ENCODE measurements around the gene ZNF784. TPM values are rescaled to one million over a fixed set of nuclear protein-coding genes. Genes with fewer than 3 reads are reported as not detected.

Gene ZNF784
- total and polyA plus RNA-seq, 9 donors, result 5.3 to 9.8 (median 8.5) TPM

- no peaks in the 10 kb centered on the region for H3K9me3 ChIP-seq (replicated peaks; ENCODE audit: control insufficient read depth, low read depth, low read length)
- WGBS (ENCODE audit: insufficient coverage), result 58% methylated on average over 11 of the region's 18 CpGs
- no peak overlapping the region for H3K27ac ChIP-seq (ENCODE audit: low read length)
- H3K36me3 ChIP-seq (ENCODE audit: control insufficient read depth, insufficient read depth, low read length), result peaks cover 49% of the 10 kb centered on the region
- no peak overlapping the region for H3K4me3 ChIP-seq (ENCODE audit: low read length)
- peak; percentile 30 for DNase-seq
- H3K27me3 ChIP-seq (ENCODE audit: control insufficient read depth, insufficient read depth, low read length), result no peaks in the 10 kb centered on the region
- H3K4me1 ChIP-seq (ENCODE audit: control insufficient read depth, insufficient read depth, low read length), result peaks cover 28% of the 10 kb centered on the region
Observed at GRCh38 chr19:55656988-55657747, 32.8 kb upstream of the ZNF784 start.

- Histone ChIP-seq H3K4me3 (ENCODE audit: low read length) (peak overlapping the region; percentile 96), H3K27me3 (ENCODE audit: control insufficient read depth, insufficient read depth, low read length) (no peaks in the 10 kb centered on the region), H3K9me3 (replicated peaks; ENCODE audit: control insufficient read depth, low read depth, low read length) (no peaks in the 10 kb centered on the region), H3K36me3 (ENCODE audit: control insufficient read depth, insufficient read depth, low read length) (peaks cover 47% of the 10 kb centered on the region), H3K4me1 (ENCODE audit: control insufficient read depth, insufficient read depth, low read length) (peaks cover 28% of the 10 kb centered on the region), H3K27ac (ENCODE audit: low read length) (no peak overlapping the region)
- 63% methylated on average over 4 of the region's 7 CpGs for WGBS (ENCODE audit: insufficient coverage)
- DNase-seq, result no peak
Observed at GRCh38 chr19:55656552-55656951, 32.2 kb upstream of the ZNF784 start.

GRCh38 chr19:55655648-55656040 is 31.3 kb upstream of the ZNF784 start:
- H3K27ac ChIP-seq (ENCODE audit: low read length), result peak overlapping the region; percentile 100
- no peak for DNase-seq
- H3K4me3 ChIP-seq (ENCODE audit: low read length), result peak overlapping the region; percentile 96
- H3K36me3 ChIP-seq (ENCODE audit: control insufficient read depth, insufficient read depth, low read length), result peaks cover 43% of the 10 kb centered on the region
- H3K27me3 ChIP-seq (ENCODE audit: control insufficient read depth, insufficient read depth, low read length), result no peaks in the 10 kb centered on the region
- 0% methylated on average over 12 of the region's 19 CpGs for WGBS (ENCODE audit: insufficient coverage)
- peaks cover 28% of the 10 kb centered on the region for H3K4me1 ChIP-seq (ENCODE audit: control insufficient read depth, insufficient read depth, low read length)
- H3K9me3 ChIP-seq (replicated peaks; ENCODE audit: control insufficient read depth, low read depth, low read length), result no peaks in the 10 kb centered on the region

GRCh38 chr19:55654868-55655647 is 30.7 kb upstream of the ZNF784 start, which contains the start of gene U2AF2:
U2AF2 (plus strand) TSS chr19:55655035; CDS start chr19:55655105, 70 bp downstream.
- H3K36me3 ChIP-seq (ENCODE audit: control insufficient read depth, insufficient read depth, low read length), result peaks cover 43% of the 10 kb centered on the region
- 1% methylated on average over 70 of the region's 95 CpGs for WGBS (ENCODE audit: insufficient coverage)
- peaks cover 28% of the 10 kb centered on the region for H3K4me1 ChIP-seq (ENCODE audit: control insufficient read depth, insufficient read depth, low read length)
- peak within 1 kb of the TSS; percentile 100 for H3K27ac ChIP-seq (ENCODE audit: low read length)
- no peaks in the 10 kb centered on the region for H3K9me3 ChIP-seq (replicated peaks; ENCODE audit: control insufficient read depth, low read depth, low read length)
- H3K27me3 ChIP-seq (ENCODE audit: control insufficient read depth, insufficient read depth, low read length), result no peaks in the 10 kb centered on the region
- peak; percentile 98 for DNase-seq
- H3K4me3 ChIP-seq (ENCODE audit: low read length), result peak within 1 kb of the TSS; percentile 96

GRCh38 chr19:55654323-55654867 is 30.0 kb upstream of the ZNF784 start:
- no peaks in the 10 kb centered on the region for H3K27me3 ChIP-seq (ENCODE audit: control insufficient read depth, insufficient read depth, low read length)
- H3K36me3 ChIP-seq (ENCODE audit: control insufficient read depth, insufficient read depth, low read length), result peaks cover 39% of the 10 kb centered on the region
- H3K4me1 ChIP-seq (ENCODE audit: control insufficient read depth, insufficient read depth, low read length), result peaks cover 33% of the 10 kb centered on the region
- DNase-seq, result peak; percentile 100
- under 1% methylated on average over 43 of the region's 52 CpGs for WGBS (ENCODE audit: insufficient coverage)
- peak overlapping the region; percentile 96 for H3K4me3 ChIP-seq (ENCODE audit: low read length)
- H3K27ac ChIP-seq (ENCODE audit: low read length), result peak overlapping the region; percentile 100
- H3K9me3 ChIP-seq (replicated peaks; ENCODE audit: control insufficient read depth, low read depth, low read length), result no peaks in the 10 kb centered on the region

- H3K9me3 ChIP-seq (replicated peaks; ENCODE audit: control insufficient read depth, low read depth, low read length), result no peaks in the 10 kb centered on the region
- DNase-seq, result peak; percentile 100
- H3K4me1 ChIP-seq (ENCODE audit: control insufficient read depth, insufficient read depth, low read length), result peaks cover 38% of the 10 kb centered on the region
- whole genome bisulfite sequencing (ENCODE audit: insufficient coverage), result under 1% methylated on average over 55 of the region's 57 CpGs
- peak overlapping the region; percentile 100 for H3K27ac ChIP-seq (ENCODE audit: low read length)
- H3K36me3 ChIP-seq (ENCODE audit: control insufficient read depth, insufficient read depth, low read length), result peaks cover 32% of the 10 kb centered on the region
- H3K4me3 ChIP-seq (ENCODE audit: low read length), result peak overlapping the region; percentile 96
- no peaks in the 10 kb centered on the region for H3K27me3 ChIP-seq (ENCODE audit: control insufficient read depth, insufficient read depth, low read length)
Observed at GRCh38 chr19:55653651-55654322, 29.4 kb upstream of the ZNF784 start.

GRCh38 chr19:55652311-55653128 is 28.2 kb upstream of the ZNF784 start:
- Histone ChIP-seq H3K4me3 (ENCODE audit: low read length) (no peak overlapping the region), H3K4me1 (ENCODE audit: control insufficient read depth, insufficient read depth, low read length) (peaks cover 40% of the 10 kb centered on the region), H3K27me3 (ENCODE audit: control insufficient read depth, insufficient read depth, low read length) (no peaks in the 10 kb centered on the region), H3K36me3 (ENCODE audit: control insufficient read depth, insufficient read depth, low read length) (peaks cover 27% of the 10 kb centered on the region), H3K9me3 (replicated peaks; ENCODE audit: control insufficient read depth, low read depth, low read length) (no peaks in the 10 kb centered on the region), H3K27ac (ENCODE audit: low read length) (peak overlapping the region; percentile 100)
- 52% methylated on average over 61 of the region's 71 CpGs for WGBS (ENCODE audit: insufficient coverage)
- DNase-seq, result peak; percentile 56

GRCh38 chr19:55651236-55651635 is 26.9 kb upstream of the ZNF784 start:
- no peak overlapping the region for H3K4me3 ChIP-seq (ENCODE audit: low read length)
- 78% methylated on average over 9 of the region's 18 CpGs for whole genome bisulfite sequencing (ENCODE audit: insufficient coverage)
- peaks cover 34% of the 10 kb centered on the region for H3K4me1 ChIP-seq (ENCODE audit: control insufficient read depth, insufficient read depth, low read length)
- no peaks in the 10 kb centered on the region for H3K27me3 ChIP-seq (ENCODE audit: control insufficient read depth, insufficient read depth, low read length)
- H3K9me3 ChIP-seq (replicated peaks; ENCODE audit: control insufficient read depth, low read depth, low read length), result no peaks in the 10 kb centered on the region
- peak; percentile 27 for DNase-seq
- peaks cover 22% of the 10 kb centered on the region for H3K36me3 ChIP-seq (ENCODE audit: control insufficient read depth, insufficient read depth, low read length)
- H3K27ac ChIP-seq (ENCODE audit: low read length), result no peak overlapping the region

- 89% methylated on average over 10 of the region's 17 CpGs for WGBS (ENCODE audit: insufficient coverage)
- Histone ChIP-seq H3K4me3 (ENCODE audit: low read length) (no peak overlapping the region), H3K4me1 (ENCODE audit: control insufficient read depth, insufficient read depth, low read length) (peaks cover 29% of the 10 kb centered on the region), H3K36me3 (ENCODE audit: control insufficient read depth, insufficient read depth, low read length) (peaks cover 24% of the 10 kb centered on the region), H3K9me3 (replicated peaks; ENCODE audit: control insufficient read depth, low read depth, low read length) (no peaks in the 10 kb centered on the region), H3K27ac (ENCODE audit: low read length) (no peak overlapping the region), H3K27me3 (ENCODE audit: control insufficient read depth, insufficient read depth, low read length) (no peaks in the 10 kb centered on the region)
- DNase-seq, result peak; percentile 27
Observed at GRCh38 chr19:55650602-55651230, 26.4 kb upstream of the ZNF784 start.

Measured in muscle of leg (tissue), 11 donors.